ENCODE results near the gene NR3C2.
"Not testable (repeated sequence)": the region's sequence is repeated elsewhere in the genome, so short reads cannot be mapped to it uniquely, and the experiment has no call there.

The NR3C2 gene

GRCh38 chr4:148154769-148155168 lies 287.4 kb downstream of the NR3C2 start:
- DNase-seq: no peak

GRCh38 chr4:148152868-148153625 lies 289.2 kb downstream of the NR3C2 start:
- DNase-seq: no peak

- DNase-seq: no peak
Measured at GRCh38 chr4:148151806-148152205, 290.4 kb downstream of the NR3C2 start.

- no peak for DNase-seq
Measured at GRCh38 chr4:148145475-148145874, 296.7 kb downstream of the NR3C2 start.

GRCh38 chr4:148143174-148143573 lies 299.0 kb downstream of the NR3C2 start:
- DNase-seq: no peak

GRCh38 chr4:148141501-148141900 lies 300.7 kb downstream of the NR3C2 start:
- DNase-seq: no peak

GRCh38 chr4:148126825-148127224 lies 315.4 kb downstream of the NR3C2 start:
- no peak for DNase-seq

- no peak for DNase-seq
Measured at GRCh38 chr4:148124512-148124911, 317.7 kb downstream of the NR3C2 start.

GRCh38 chr4:148123161-148123560 lies 319.1 kb downstream of the NR3C2 start:
- DNase-seq: not testable (repeated sequence)

- no peak for DNase-seq
Measured at GRCh38 chr4:148120216-148120615, 322.0 kb downstream of the NR3C2 start.

- no peak for DNase-seq
Measured at GRCh38 chr4:148118633-148119032, 323.6 kb downstream of the NR3C2 start.

GRCh38 chr4:148118179-148118578 lies 324.0 kb downstream of the NR3C2 start:
- DNase-seq: no peak

- DNase-seq: no peak
Measured at GRCh38 chr4:148116969-148117368, 325.2 kb downstream of the NR3C2 start.

- DNase-seq: peak; percentile 74
Measured at GRCh38 chr4:148116264-148116663, 325.9 kb downstream of the NR3C2 start.

GRCh38 chr4:148114436-148114835 lies 327.8 kb downstream of the NR3C2 start:
- DNase-seq: no peak

GRCh38 chr4:148112231-148112982 lies 329.8 kb downstream of the NR3C2 start:
- DNase-seq: peak; percentile 33

- DNase-seq: no peak
Measured at GRCh38 chr4:148110169-148110568, 332.0 kb downstream of the NR3C2 start.

- DNase-seq: no peak
Measured at GRCh38 chr4:148109216-148109615, 333.0 kb downstream of the NR3C2 start.

- DNase-seq: no peak
Measured at GRCh38 chr4:148108766-148109165, 333.4 kb downstream of the NR3C2 start.

GRCh38 chr4:148103597-148104355 lies 338.4 kb downstream of the NR3C2 start:
- no peak for DNase-seq

GRCh38 chr4:148101790-148102189 lies 340.4 kb downstream of the NR3C2 start:
- no peak for DNase-seq

GRCh38 chr4:148101235-148101634 lies 341.0 kb downstream of the NR3C2 start:
- DNase-seq: no peak

- no peak for DNase-seq
Measured at GRCh38 chr4:148097801-148098200, 344.4 kb downstream of the NR3C2 start.
